Retinal pigment epithelial cell (primary cell): ENCODE results near the gene PNCK.

ENCODE experiments used
- DNase-seq: peaks from one replicate; pipeline ENCODE4 v3.0.0-alpha.2; 2010; ENCODE audit warnings: low read depth
- H3K4me3 ChIP-seq: 2 replicates; pipeline ENCODE4 v1.5.1; 2011; ENCODE audit warnings: mild to moderate bottlenecking, low read length, control low read depth, moderate library complexity
- CTCF ChIP-seq: conservative IDR thresholded peaks from 2 replicates; pipeline ENCODE4 v1.5.1; 2011; ENCODE audit warnings: low read depth, low read length, control low read depth, inconsistent platforms

Gene PNCK

GRCh38 chrX:153626025-153626633 lies 47.5 kb downstream of the PNCK start:
- no peak for TF ChIP-seq CTCF
- no peak for DNase-seq

GRCh38 chrX:153625271-153626024 lies 48.2 kb downstream of the PNCK start:
- no peak overlapping the region for H3K4me3 ChIP-seq
- TF ChIP-seq CTCF: no peak
- DNase-seq: no peak

More at GRCh38 chrX:153626025-153626633, 47.5 kb downstream of the PNCK start:
- no peak overlapping the region for H3K4me3 ChIP-seq

GRCh38 chrX:153624196-153625091 lies 49.2 kb downstream of the PNCK start:
- no peak overlapping the region for H3K4me3 ChIP-seq
- DNase-seq: no peak
- TF ChIP-seq CTCF: no peak

- no peak for DNase-seq
- TF ChIP-seq CTCF: no peak
- no peak overlapping the region for H3K4me3 ChIP-seq
These were observed 50.1 kb downstream of the PNCK start for GRCh38 chrX:153623310-153624029.

GRCh38 chrX:153622661-153623309 lies 50.8 kb downstream of the PNCK start:
- H3K4me3 ChIP-seq: no peak overlapping the region
- no peak for DNase-seq
- TF ChIP-seq CTCF: no peak

- H3K4me3 ChIP-seq: no peak overlapping the region
- no peak for TF ChIP-seq CTCF
- no peak for DNase-seq
These were observed 51.5 kb downstream of the PNCK start for GRCh38 chrX:153621949-153622598.
